GM12872 (cell line): ENCODE data around the gene CREM.

Experiments
- TF ChIP-seq, protein P1 (sequence below): IDR thresholded peaks from 3 replicates; pipeline ENCODE4 v1.5.1; 2011; ENCODE audit warnings: low read depth, mild to moderate bottlenecking, low read length, moderate library complexity; ENCODE audit not compliant: insufficient read depth

Gene CREM

GRCh38 chr10:35124540-35124939 is 2.1 kb upstream of the CREM start:
- TF ChIP-seq, protein P1, sequence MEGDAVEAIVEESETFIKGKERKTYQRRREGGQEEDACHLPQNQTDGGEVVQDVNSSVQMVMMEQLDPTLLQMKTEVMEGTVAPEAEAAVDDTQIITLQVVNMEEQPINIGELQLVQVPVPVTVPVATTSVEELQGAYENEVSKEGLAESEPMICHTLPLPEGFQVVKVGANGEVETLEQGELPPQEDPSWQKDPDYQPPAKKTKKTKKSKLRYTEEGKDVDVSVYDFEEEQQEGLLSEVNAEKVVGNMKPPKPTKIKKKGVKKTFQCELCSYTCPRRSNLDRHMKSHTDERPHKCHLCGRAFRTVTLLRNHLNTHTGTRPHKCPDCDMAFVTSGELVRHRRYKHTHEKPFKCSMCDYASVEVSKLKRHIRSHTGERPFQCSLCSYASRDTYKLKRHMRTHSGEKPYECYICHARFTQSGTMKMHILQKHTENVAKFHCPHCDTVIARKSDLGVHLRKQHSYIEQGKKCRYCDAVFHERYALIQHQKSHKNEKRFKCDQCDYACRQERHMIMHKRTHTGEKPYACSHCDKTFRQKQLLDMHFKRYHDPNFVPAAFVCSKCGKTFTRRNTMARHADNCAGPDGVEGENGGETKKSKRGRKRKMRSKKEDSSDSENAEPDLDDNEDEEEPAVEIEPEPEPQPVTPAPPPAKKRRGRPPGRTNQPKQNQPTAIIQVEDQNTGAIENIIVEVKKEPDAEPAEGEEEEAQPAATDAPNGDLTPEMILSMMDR = no peak

DNA sequence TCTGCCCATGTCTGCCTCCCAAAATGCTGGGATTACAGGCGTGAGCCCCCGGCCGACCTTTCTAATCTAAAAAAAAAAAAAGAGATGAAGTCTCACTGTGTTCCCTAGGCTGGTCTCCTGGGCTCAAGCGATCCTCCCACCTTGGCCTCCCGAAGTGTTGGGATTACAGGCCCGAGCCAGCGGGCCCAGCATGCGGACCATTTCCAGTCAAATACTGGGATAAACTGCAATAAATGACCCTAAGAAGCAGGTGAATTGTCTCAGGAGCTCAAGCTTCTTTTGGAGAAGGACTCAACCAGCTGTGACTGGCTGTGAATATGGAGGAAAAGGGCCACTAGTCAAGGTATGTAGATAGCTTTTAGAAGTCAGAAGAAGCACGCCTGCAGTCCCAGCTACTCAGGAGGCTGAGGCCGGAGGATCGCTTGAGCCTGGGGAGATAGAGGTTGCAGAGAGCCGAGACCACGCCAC is 550 bp upstream of the CREM start:
- TF ChIP-seq, protein P1 = no peak

- TF ChIP-seq, protein P1 = no peak
Observed at GRCh38 chr10:35127289-35127891, 744 bp downstream of the CREM start.

DNA sequence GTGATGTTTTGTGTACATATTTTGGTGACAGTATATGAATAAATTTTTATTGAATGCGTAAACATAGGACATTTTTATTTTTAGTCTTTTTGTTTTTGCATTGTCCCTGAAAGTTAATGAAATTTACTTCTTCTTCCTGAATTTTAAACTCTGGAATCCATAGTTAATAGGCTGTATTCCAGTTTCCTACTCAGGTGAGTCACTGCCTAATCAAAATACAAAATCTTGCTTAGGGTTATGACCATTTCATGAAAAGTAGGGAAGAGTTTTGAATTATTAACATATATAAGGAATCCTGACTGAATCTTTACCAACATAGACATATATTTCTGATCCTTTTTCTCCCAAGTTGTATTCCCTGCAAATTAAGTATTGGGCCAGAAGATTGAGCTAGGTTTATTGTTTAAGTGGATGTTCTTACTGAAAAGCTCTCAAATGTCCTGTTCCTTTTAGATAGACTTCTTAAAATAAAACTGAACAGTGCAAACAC is 2.6 kb downstream of the CREM start:
- TF ChIP-seq, protein P1 = no peak

DNA sequence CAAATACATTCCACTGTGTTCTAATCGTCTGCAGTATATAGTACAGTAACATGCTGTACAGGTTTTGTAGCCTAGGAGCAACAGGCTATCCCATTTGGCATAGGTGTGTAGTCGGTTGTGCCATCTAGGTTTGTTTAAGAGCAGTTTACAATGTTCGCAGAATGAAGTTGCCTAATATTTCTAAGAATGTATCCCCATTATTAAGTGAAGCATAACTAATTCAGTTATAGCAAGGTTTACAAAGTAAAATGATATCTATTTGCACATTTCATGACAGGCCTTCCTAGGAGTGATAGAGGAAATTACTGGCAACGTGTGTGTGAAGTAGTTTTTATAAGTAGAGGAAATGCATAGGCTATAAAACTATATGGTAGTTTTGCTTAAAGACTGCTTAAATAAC is 4.0 kb downstream of the CREM start:
- TF ChIP-seq, protein P1 = no peak

- TF ChIP-seq, protein P1 = no peak
Observed at GRCh38 chr10:35132727-35133126, 6.1 kb downstream of the CREM start.

DNA sequence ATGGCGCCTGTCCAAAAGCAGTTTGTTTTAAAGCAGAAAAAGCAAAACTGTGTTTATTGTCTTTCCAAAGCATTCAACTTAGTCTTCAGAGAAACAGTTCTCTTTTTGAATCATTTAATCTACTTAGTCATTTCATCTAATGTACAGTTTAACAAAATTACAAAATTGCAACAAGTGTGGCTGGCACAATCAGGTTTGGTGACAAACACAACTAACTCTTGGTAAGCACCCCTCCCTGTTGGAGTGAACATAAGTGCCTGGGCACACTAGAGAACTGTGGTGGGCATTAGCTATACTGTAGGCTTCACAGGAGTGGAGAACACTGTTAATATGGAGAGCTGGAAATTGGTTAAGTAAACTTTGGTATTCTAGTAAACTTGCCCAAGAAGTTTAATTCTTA is 6.9 kb downstream of the CREM start:
- TF ChIP-seq, protein P1 = no peak
